GM21723 (cell line): Measurements from ENCODE around the gene CLEC11A.
"Not testable (repeated sequence)": the region's sequence is repeated elsewhere in the genome, so short reads cannot be mapped to it uniquely, and the experiment has no call there.

Experiments
- ATAC-seq: cut with Tn5 transposase; IDR thresholded peaks from one replicate; pipeline ENCODE4 v1.9.1; 2021; ENCODE audit warnings: mild to moderate bottlenecking, moderate library complexity; ENCODE audit not compliant: unreplicated experiment

CLEC11A gene

DNA sequence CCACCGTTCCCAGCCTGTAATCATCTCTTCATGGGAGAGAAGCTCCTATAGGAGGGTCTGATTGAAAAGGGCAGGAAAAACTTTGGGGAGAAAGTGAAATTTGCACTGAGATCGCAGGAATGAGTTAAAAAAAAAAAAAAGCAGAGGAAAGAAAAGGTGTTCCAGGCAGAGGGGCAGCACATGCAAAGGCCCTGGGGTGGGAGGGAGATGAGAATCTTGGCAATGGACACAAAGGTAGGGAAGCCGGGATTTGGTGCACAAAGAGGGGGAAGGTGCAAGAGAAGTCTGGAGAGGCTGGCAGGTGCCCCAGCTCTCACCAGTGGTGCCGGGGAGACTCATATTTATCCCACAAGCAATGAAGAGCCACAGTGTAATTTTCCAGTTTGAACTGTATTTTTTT lies 30.7 kb downstream of the CLEC11A start:
- no peak for ATAC-seq

DNA sequence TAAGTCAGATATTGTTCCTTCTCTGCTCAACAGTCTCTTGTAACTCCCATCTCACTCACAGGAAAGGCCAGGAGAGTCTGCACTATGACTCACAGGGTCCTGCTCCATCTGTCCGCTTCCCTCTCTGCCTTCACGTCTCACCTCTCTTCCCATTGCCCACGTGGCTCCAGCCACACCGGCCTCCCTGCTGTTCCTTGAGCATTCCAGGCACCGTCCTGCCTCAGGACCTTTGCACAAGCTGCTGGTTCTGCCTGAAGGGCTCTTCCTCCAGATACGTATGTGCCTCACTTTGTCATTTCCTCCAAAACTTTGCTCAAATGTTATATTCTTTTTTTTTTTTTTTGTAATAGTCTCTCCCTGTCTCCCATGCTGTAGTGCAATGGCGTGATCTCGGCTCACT lies 33.1 kb downstream of the CLEC11A start:
- not testable (repeated sequence) for ATAC-seq

DNA sequence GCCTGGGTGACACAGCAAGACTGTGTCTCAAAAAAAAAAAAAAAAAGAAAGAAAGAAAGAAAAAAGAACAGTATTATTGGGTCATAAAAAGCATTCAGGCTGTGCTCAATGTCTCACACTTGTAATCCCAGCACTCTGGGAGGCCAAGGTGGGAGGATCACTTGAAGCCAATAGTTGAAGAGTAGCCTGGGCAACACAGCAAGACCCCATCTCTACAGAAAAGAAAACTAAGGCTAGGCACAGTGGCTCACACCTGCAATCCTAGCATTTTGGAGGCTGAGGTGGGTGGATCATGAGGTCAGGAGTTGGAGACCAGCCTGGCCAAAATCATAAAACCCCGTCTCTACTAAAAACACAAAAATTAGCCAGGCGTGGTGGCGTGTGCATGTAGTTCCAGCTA lies 34.5 kb downstream of the CLEC11A start:
- ATAC-seq: not testable (repeated sequence)

DNA sequence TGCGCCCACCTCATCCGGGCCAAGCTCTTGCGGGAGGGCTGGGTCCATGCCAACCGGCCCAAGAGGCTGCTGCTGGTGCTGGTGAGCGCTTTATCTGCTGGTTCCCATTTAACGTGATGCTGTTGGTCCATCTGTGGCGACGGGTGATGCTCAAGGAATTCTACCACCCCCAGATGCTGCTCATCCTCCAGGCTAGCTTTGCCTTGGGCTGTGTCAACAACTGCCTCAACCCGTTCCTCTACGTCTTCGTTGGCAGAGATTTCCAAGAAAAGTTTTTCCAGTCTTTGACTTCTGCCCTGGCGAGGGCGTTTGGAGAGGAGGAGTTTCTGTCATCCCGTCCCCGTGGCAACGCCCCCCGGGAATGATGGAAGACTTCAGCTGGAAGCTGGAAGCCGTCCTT lies 35.9 kb downstream of the CLEC11A start:
- not testable (repeated sequence) for ATAC-seq

DNA sequence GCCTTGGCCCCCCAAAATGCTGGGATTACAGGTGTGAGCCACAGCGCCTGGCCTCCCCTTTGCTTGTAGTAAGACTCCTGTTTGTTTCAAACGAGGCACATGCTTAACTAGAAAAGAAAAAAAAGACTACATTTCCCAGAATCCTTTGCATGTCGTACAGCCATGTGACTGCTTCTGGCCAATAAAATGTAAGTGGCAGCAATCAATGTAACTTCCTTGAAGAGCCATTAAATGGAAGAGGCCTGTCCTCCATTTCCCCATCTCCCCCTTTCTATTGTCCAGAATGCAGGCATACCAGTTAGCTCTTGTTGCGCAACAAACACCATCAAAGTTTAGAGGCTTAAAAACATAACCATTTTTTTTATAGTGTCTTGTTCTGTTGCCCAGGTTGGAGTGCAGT lies 36.7 kb downstream of the CLEC11A start:
- ATAC-seq: no peak

DNA sequence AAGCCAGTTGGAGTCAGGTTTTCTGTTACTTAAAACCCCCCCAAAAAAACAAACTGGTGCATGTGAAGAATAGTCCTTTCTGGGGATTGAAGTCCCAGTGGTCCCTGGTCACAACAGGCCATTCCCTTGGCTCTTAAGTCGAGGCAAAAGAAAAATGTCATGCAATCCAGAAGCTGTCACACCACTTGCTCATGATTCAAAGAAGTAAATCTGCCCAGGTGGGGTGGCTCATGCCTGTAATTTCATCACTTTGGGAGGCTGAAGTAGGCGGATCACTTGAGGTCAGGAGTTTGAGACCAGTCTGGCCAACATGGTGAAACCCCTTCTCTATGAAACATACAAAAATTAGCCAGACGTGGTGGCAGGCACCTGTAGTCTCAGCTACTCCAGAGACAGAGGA lies 38.3 kb downstream of the CLEC11A start:
- not testable (repeated sequence) for ATAC-seq

- not testable (repeated sequence) for ATAC-seq
These were observed 40.4 kb downstream of the CLEC11A start for GRCh38 chr19:50763521-50763920.

DNA sequence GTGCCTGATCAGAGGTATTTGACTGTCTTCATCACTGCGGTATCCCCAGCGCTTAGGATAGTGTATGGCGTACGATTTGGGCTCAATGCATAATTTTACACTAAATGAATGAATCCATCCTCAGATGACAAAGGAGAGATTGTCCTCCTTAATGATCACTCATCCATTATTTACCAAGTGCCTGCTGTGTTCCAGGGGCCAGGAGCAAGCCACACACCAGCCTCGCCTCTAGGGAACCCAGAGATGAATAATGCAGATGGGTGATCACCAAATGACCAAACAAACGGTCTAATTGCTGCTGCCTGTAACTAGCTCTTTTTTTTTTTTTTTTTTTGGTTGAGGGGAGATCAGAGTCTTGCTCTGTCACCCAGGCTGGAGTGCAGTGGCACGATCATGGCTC lies 41.2 kb downstream of the CLEC11A start:
- no peak for ATAC-seq

DNA sequence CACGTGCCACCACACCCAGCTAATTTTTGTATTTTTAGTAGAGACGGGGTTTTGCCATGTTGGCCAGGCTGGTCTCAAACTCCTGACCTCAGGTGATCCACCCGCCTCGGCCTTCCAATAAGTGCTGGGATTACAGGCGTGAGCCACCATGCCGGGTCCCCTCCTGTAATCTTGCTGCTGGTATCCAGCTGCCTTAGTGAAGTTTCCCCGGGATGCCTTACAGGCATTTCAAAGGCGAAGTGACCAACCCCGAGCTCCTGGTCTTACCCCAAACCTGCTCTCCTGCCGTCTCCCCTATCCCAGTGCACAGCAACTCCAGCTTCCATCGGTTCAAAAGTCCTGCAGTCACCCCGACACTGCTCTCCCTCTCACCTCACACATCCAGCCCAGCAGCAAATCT lies 43.6 kb downstream of the CLEC11A start:
- ATAC-seq: not testable (repeated sequence)

DNA sequence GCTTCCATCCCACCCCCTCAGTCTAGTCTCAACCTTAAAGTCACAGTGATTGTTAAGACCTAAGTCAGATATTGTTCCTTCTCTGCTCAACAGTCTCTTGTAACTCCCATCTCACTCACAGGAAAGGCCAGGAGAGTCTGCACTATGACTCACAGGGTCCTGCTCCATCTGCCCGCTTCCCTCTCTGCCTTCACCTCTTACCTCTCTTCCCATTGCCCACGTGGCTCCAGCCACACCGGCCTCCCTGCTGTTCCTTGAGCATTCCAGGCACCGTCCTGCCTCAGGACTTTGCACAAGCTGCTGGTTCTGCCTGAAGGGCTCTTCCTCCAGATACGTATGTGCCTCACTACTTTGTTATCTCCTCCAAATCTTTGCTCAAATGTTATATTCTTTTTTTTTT lies 44.1 kb downstream of the CLEC11A start:
- ATAC-seq: not testable (repeated sequence)

DNA sequence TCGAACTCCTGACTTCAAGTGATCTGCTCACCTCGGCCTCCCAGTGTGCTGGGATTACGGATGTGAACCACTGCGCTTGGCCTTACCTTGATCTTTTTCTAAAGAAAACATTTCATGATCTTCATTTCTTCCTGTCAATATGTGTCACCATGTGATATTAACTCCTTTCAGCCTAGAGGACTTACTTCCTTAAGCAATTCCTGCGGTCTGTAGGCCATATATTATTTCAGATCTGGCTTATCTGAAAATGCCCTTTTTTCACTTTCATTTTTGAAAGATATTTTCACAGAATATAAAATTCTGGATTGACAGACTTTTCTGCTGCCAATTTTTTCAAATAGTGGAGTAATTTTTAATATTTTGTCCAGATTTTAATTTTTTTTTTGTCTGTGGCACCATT lies 45.1 kb downstream of the CLEC11A start:
- ATAC-seq: no peak

GRCh38 chr19:50770164-50770563 lies 47.0 kb downstream of the CLEC11A start, which contains the start of gene GPR32:
Gene GPR32, plus strand, starts transcription at chr19:50770464. Its CDS starts 137 bp downstream, at chr19:50770601.
- not testable (repeated sequence) for ATAC-seq

GRCh38 chr19:50770888-50771287 lies 47.7 kb downstream of the CLEC11A start:
- no peak for ATAC-seq

DNA sequence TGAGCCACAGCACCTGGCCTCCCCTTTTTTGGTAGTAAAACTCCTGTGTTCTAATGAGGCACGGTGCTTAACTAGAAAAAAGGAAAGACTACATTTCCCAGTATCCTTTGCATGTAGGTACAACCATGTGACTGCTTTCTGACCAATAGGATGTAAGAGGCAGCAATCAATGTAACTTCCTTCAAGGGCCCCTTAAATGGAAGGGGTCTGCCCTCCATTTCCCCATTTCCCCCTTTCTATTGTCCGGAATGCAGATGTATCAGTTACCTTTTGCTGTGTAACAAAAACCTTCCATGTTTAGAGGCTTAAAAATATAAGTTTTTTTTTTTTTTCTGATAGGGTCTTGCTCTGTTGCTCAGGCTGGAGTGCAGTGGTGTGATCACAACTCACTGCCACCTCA lies 49.3 kb downstream of the CLEC11A start:
- no peak for ATAC-seq

DNA sequence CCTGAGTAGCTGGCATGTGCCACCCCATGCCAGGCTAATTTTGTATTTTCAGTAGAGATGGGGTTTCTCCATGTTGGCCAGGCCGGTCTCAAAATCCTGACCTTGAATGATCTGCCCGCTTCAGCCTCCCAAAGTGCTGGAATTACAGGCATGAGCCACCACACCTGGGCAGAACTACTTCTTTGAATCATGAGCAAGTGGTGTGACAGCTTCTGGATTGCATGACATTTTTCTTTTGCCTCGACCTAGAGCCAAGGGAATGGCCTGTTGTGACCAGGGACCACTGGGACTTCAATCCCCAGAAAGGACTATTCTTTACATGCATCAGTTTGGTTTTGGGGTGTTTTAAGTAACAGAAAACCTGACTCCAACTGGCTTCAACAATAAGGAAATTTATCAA lies 49.7 kb downstream of the CLEC11A start:
- not testable (repeated sequence) for ATAC-seq

GRCh38 chr19:50773454-50773853 lies 50.3 kb downstream of the CLEC11A start:
- ATAC-seq: not testable (repeated sequence)
